Epithelial cell of proximal tubule (primary cell): ENCODE data around the gene RBPJL. TPM values are rescaled to one million over a fixed set of nuclear protein-coding genes. Genes with fewer than 3 reads are reported as not detected.
A peak's percentile ranks its signal among the peaks of the same experiment; 100 is the strongest.

ENCODE experiments used
- DNase-seq: peaks from one replicate; pipeline ENCODE4 v3.0.0-alpha.2; 2011; ENCODE audit warnings: low read depth
- H3K4me3 ChIP-seq: 2 replicates; pipeline ENCODE4 v1.5.1; 2011; ENCODE audit warnings: low read depth, mild to moderate bottlenecking, low read length
- total RNA-seq: library from RNA; depleted of rRNA; stranded (reverse); fragments of >200 nt; gene quantifications from 2 replicates; pipeline ENCODE4 v1.2.3, GENCODE V29; 2015
- TF ChIP-seq, protein P1 (sequence below): conservative IDR thresholded peaks from 2 replicates; pipeline ENCODE4 v1.5.1; 2012; ENCODE audit warnings: low read depth, mild to moderate bottlenecking, low read length

Gene RBPJL
- total RNA-seq, 1 donor from 2014 or later, result not detected

DNA sequence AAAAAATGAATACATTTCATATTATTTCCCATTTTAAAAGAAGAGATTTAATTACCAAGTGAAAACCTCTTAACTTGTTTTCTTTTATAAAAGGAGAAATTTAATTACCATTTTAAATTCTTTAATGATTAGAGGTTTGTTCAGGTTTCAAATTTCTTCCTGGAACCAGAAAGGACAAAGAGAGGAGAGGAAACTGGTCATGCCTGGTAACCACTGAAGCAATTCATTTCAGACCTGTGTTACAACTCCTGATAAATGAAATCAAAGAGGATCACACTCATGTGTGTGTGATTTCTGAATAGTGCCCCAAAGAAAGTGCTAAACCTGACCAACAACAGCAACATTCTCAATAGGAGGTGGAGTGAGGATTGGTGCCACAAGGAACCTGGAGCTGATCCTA lies 39.7 kb upstream of the RBPJL start:
- DNase-seq, result peak; percentile 50
- no peak overlapping the region for H3K4me3 ChIP-seq
- TF ChIP-seq, protein P1, sequence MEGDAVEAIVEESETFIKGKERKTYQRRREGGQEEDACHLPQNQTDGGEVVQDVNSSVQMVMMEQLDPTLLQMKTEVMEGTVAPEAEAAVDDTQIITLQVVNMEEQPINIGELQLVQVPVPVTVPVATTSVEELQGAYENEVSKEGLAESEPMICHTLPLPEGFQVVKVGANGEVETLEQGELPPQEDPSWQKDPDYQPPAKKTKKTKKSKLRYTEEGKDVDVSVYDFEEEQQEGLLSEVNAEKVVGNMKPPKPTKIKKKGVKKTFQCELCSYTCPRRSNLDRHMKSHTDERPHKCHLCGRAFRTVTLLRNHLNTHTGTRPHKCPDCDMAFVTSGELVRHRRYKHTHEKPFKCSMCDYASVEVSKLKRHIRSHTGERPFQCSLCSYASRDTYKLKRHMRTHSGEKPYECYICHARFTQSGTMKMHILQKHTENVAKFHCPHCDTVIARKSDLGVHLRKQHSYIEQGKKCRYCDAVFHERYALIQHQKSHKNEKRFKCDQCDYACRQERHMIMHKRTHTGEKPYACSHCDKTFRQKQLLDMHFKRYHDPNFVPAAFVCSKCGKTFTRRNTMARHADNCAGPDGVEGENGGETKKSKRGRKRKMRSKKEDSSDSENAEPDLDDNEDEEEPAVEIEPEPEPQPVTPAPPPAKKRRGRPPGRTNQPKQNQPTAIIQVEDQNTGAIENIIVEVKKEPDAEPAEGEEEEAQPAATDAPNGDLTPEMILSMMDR, result no peak

DNA sequence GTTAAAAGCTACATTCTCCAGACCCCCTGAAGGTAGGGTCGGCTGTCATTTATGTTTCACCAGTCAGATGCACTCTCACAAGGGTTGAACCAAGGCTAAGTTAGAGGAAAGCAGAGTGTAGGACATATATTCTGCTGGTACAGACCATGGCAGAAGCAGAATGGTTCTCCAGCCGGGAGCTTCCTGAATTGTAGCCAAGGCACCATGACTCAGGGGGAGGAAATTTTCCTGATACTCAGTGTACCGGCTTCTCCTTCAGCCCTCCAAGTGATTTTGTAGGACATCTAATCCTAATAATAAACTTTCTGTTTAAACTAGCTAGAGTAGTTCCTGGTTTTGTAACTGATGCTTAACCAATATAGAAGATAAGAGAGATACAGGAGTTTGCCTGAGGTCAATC lies 38.1 kb upstream of the RBPJL start:
- H3K4me3 ChIP-seq, result no peak overlapping the region
- DNase-seq, result no peak
- TF ChIP-seq, protein P1, result no peak

DNA sequence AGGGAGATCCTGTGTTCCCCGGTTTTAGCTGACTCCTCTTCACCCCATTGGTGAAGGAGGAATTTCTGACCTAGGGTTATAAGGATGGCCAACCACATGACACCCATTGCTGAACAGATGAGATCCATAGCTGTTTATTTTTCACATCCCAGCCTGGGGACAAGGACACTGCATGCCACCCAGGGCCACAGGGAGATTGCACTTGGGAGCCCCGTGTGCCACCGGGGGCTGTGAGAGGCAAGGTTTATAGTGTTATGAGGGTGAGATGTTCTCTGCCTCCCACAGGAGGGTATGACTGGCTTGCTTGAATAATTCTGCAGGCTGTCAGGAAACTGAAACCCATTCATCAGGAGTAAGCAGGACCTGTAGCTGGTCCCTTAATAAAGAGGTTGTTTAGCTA lies 37.6 kb upstream of the RBPJL start:
- no peak for DNase-seq
- no peak overlapping the region for H3K4me3 ChIP-seq
- TF ChIP-seq, protein P1, result no peak

DNA sequence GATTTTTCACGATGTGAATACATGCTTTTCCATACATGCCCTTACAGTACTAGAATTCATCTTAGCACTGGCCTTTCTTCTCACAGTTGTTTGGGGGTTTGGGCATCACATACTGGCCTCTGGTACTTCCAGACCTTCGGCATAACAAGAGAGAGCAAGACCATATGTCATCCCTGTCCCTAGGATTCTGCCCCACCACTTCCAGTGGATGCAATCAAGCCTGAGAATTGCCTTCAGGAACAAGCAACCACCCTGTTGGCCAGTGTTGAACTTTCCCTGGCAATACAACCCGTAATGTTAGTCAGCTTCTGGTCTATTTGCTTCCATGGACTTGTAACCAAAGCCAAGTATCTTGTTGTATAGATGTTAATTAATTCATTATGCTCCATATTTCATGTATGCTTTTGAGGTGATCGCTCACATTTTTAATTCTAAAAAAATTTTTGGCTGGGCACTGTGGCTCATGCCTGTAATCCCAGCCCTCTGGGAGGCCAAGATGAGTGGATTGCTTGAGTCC lies 36.8 kb upstream of the RBPJL start:
- TF ChIP-seq, protein P1, result no peak
- H3K4me3 ChIP-seq, result no peak overlapping the region
- DNase-seq, result no peak

DNA sequence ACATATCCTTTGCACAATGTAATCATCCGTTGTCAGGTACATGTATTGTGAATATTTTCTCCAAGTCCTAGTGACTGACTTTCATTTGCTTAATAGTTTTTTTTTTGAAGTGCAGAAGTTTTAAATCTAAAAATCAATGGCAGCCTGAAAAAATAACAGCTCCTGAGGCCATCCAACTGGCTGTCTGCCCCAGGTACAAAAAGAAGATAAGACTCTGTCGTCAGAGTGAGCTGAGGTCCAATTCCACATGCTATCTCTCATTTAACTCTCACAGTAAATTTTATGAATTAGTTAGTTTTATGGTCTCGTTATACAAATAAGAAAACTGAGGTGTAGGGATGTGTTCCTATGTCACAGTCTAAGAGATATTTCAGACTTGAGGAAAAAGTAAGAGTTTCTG lies 31.3 kb upstream of the RBPJL start:
- DNase-seq, result no peak

DNA sequence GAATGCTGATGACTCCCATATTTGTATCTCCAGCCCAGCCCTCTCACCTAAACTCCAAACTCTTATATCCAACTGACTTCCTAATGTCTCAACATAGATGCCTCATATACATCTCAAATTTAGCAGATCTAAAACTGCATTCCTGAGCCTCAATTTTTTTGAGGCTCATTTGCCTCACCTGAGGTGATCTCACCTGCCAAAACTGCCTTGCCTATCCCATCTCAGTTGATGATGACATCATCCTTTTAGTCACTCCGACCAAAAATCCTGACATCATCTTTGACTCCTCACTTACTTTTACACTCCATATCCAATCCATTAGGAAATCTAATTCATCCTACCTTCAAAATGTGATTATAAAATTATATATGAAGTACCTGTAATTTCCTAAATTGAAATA lies 26.6 kb upstream of the RBPJL start:
- DNase-seq, result no peak

More for the DNA sequence above, 31.3 kb upstream of the RBPJL start:
- TF ChIP-seq, protein P1, result no peak
- H3K4me3 ChIP-seq, result no peak overlapping the region

More for the DNA sequence above, 26.6 kb upstream of the RBPJL start:
- TF ChIP-seq, protein P1, result no peak
- H3K4me3 ChIP-seq, result no peak overlapping the region
